CD14-positive monocyte (primary cell): ENCODE data around the gene BCL2A1. TPM values are rescaled to one million over a fixed set of nuclear protein-coding genes. Genes with fewer than 3 reads are reported as not detected.
"Not testable (repeated sequence)": the region's sequence is repeated elsewhere in the genome, so short reads cannot be mapped to it uniquely, and the experiment has no call there.

ENCODE experiments used
- DNase-seq, 3 donors: peaks; one replicate each; pipeline ENCODE4 v3.0.0-alpha.2; 2011 to 2022
- H2AFZ ChIP-seq: 2 replicates; pipeline ENCODE4 v1.6.0; 2012; ENCODE audit warnings: mild to moderate bottlenecking, low read depth, low read length, inconsistent platforms; ENCODE audit not compliant: insufficient read depth, poor library complexity, severe bottlenecking
- H3K27ac ChIP-seq, 2 donors: 1 replicate in 1 of 2; 2 replicates in 1 of 2; pipeline ENCODE4 v1.5.1; 2012 to 2013; ENCODE audit warnings: low read length in 2 of 2, control low read depth in 1 of 2, inconsistent platforms in 1 of 2, low read depth in 1 of 2, mild to moderate bottlenecking in 1 of 2
- H3K27me3 ChIP-seq, 2 donors: one replicate each; pipeline versions ENCODE4 v1.6.0 to v1.6.1; 2011 to 2013; ENCODE audit warnings: low read length in 2 of 2; ENCODE audit not compliant: control insufficient read depth in 2 of 2, insufficient read depth in 2 of 2
- H3K36me3 ChIP-seq, 2 donors: replicated peaks in 1 of 2; 1 replicate in 1 of 2; 2 replicates in 1 of 2; pipeline versions ENCODE4 v1.5.1 to v1.6.1; 2012 to 2013; ENCODE audit warnings: low read length in 2 of 2, control low read depth in 1 of 2, inconsistent platforms in 1 of 2, mild to moderate bottlenecking in 1 of 2; ENCODE audit not compliant: insufficient read depth in 2 of 2, control insufficient read depth in 1 of 2
- H3K4me1 ChIP-seq, 2 donors: 1 replicate in 1 of 2; 2 replicates in 1 of 2; pipeline versions ENCODE4 v1.5.1 to v1.6.1; 2012 to 2013; ENCODE audit warnings: low read length in 2 of 2, control low read depth in 1 of 2, inconsistent platforms in 1 of 2, mild to moderate bottlenecking in 1 of 2, moderate library complexity in 1 of 2; ENCODE audit not compliant: insufficient read depth in 2 of 2, control insufficient read depth in 1 of 2
- H3K4me2 ChIP-seq: replicated peaks from 2 replicates; pipeline ENCODE3; 2012; ENCODE audit warnings: low read length, moderate library complexity, mild to moderate bottlenecking; ENCODE audit not compliant: poor library complexity, severe bottlenecking; ENCODE audit errors: extremely low read depth
- H3K4me3 ChIP-seq, 3 experiments: fragments of 200-600 bp in 1 of 3; sonication (generic) in 1 of 3; replicated peaks in 1 of 3; 1 replicate in 2 of 3; 2 replicates in 1 of 3; pipeline ENCODE4 v1.5.1; 2011 to 2013; ENCODE audit warnings: low read length in 3 of 3, mild to moderate bottlenecking in 3 of 3, control low read depth in 2 of 3, low read depth in 2 of 3, inconsistent platforms in 1 of 3, moderate library complexity in 1 of 3
- H3K79me2 ChIP-seq: 2 replicates; pipeline ENCODE4 v1.6.0; 2012; ENCODE audit warnings: mild to moderate bottlenecking, control low read depth, inconsistent platforms, low read length, moderate library complexity; ENCODE audit not compliant: insufficient read depth
- H3K9ac ChIP-seq: 2 replicates; pipeline ENCODE4 v1.6.0; 2017; ENCODE audit warnings: low read length, mild to moderate bottlenecking; ENCODE audit not compliant: insufficient read depth, poor library complexity, severe bottlenecking
- H3K9me3 ChIP-seq, 2 donors: replicated peaks in 1 of 2; 1 replicate in 1 of 2; 2 replicates in 1 of 2; pipeline versions ENCODE4 v1.5.1 to v1.6.1; 2012 to 2013; ENCODE audit warnings: low read length in 2 of 2, control low read depth in 1 of 2; ENCODE audit not compliant: control insufficient read depth in 1 of 2, insufficient read depth in 1 of 2
- H4K20me1 ChIP-seq: 2 replicates; pipeline ENCODE4 v1.6.0; 2012; ENCODE audit warnings: mild to moderate bottlenecking, low read length, control low read depth, moderate library complexity; ENCODE audit not compliant: insufficient read depth
- H3K27ac Mint-ChIP-seq, 7 donors: one replicate each; pipeline ENCODE4 v1.8.0; 2020; ENCODE audit warnings: mild to moderate bottlenecking in 7 of 7, mixed read lengths in 7 of 7, moderate library complexity in 6 of 7, inconsistent platforms in 2 of 7
- H3K27me3 Mint-ChIP-seq, 3 donors: one replicate each; pipeline ENCODE4 v1.8.0; 2021 to 2022; ENCODE audit warnings: low read depth in 3 of 3, mild to moderate bottlenecking in 3 of 3, mixed read lengths in 3 of 3, moderate library complexity in 3 of 3, inconsistent platforms in 1 of 3
- H3K36me3 Mint-ChIP-seq, 2 donors: one replicate each; pipeline ENCODE4 v1.8.0; 2020; ENCODE audit warnings: mixed read lengths in 2 of 2, inconsistent platforms in 1 of 2, mild to moderate bottlenecking in 1 of 2
- H3K4me1 Mint-ChIP-seq: one replicate; pipeline ENCODE4 v1.8.0; 2020; ENCODE audit warnings: mild to moderate bottlenecking, mixed read lengths
- H3K4me3 Mint-ChIP-seq, 2 donors: one replicate each; pipeline ENCODE4 v1.8.0; 2020; ENCODE audit warnings: mild to moderate bottlenecking in 2 of 2, mixed read lengths in 2 of 2, moderate library complexity in 1 of 2
- H3K9me3 Mint-ChIP-seq, 7 donors: one replicate each; pipeline ENCODE4 v1.8.0; 2020 to 2022; ENCODE audit warnings: mixed read lengths in 7 of 7, mild to moderate bottlenecking in 6 of 7, moderate library complexity in 6 of 7, inconsistent platforms in 2 of 7
- CTCF ChIP-seq: fragments of 200-600 bp; IDR thresholded peaks from one replicate; pipeline ENCODE4 v1.8.0; 2022; ENCODE audit warnings: antibody characterized with exemption, mild to moderate bottlenecking
- WGBS: methylation state at CpG from one replicate; pipeline ENCODE4 v1.1.5; 2013; ENCODE audit warnings: missing lambda C conversion rate; ENCODE audit not compliant: insufficient coverage; 5-methylcytosine and 5-hydroxymethylcytosine counted together
- intact Hi-C, 2 donors: fragments of 100-400 bp; cut with micrococcal nuclease; formaldehyde crosslinking; loops; one replicate each; pipeline versions ENCODE4 v1.15.0 to v1.15.1; 2023
- polyA plus RNA-seq, 3 donors: library from polyadenylated mRNA; depleted of rRNA in 1 of 3; unstranded in 2 of 3; stranded (reverse) in 1 of 3; fragments of 300-500 nt in 2 of 3; fragments of >200 nt in 1 of 3; fragmentation: Illumina TruSeq in 2 of 3; gene quantifications; 1 replicate in 2 of 3; 2 replicates in 1 of 3; pipeline ENCODE4 v1.2.3, GENCODE V29; 2012 to 2021

The BCL2A1 gene
- polyA plus RNA-seq, 3 donors = 277 to 465 (median 350) TPM

- H3K27ac ChIP-seq = no peak overlapping the region
- Mint-ChIP-seq H3K27ac (peak overlapping the region in 2 of 7 donors; percentile 8 to 42), H3K4me1 (peaks cover 4% of the 10 kb centered on the region), H3K36me3 (no peaks in the 10 kb centered on the region), H3K27me3 (peaks cover 0 to 3% (median 3%) of the 10 kb centered on the region in 3 donors), H3K4me3 (no peak overlapping the region), H3K9me3 (peaks cover 3 to 9% (median 4%) of the 10 kb centered on the region in 7 donors)
- no peaks in the 10 kb centered on the region for H3K36me3 ChIP-seq
- H2AFZ ChIP-seq = no peak overlapping the region
- no peak for TF ChIP-seq CTCF
- no peaks in the 10 kb centered on the region for H4K20me1 ChIP-seq
- no peaks in the 10 kb centered on the region for H3K79me2 ChIP-seq
- no peak overlapping the region for H3K4me3 ChIP-seq
- H3K9ac ChIP-seq = no peak overlapping the region
- no peaks in the 10 kb centered on the region for H3K9me3 ChIP-seq
- H3K4me1 ChIP-seq = no peaks in the 10 kb centered on the region
- H3K27me3 ChIP-seq = no peaks in the 10 kb centered on the region
- DNase-seq = no peak
- no peak overlapping the region for H3K4me2 ChIP-seq
- intact Hi-C loops = no loop called here
- WGBS = 100% methylated on average over 6 of the region's 8 CpGs
Observed at GRCh38 chr15:80019168-80019745, 48.3 kb upstream of the BCL2A1 start.

GRCh38 chr15:80017139-80017538 lies 46.1 kb upstream of the BCL2A1 start:
- WGBS = 94% methylated on average over 7 of the region's 8 CpGs
- DNase-seq, H3K79me2 ChIP-seq, H3K27me3 ChIP-seq, intact Hi-C loops, H2AFZ ChIP-seq, H3K4me3 ChIP-seq, H3K4me1 Mint-ChIP-seq, H3K9me3 Mint-ChIP-seq, H3K9ac ChIP-seq, H3K36me3 Mint-ChIP-seq, H3K27ac Mint-ChIP-seq, H3K27ac ChIP-seq, H4K20me1 ChIP-seq, H3K4me2 ChIP-seq, H3K27me3 Mint-ChIP-seq, H3K36me3 ChIP-seq, H3K9me3 ChIP-seq, H3K4me3 Mint-ChIP-seq, H3K4me1 ChIP-seq: not testable (repeated sequence)

GRCh38 chr15:80016506-80016905 lies 45.5 kb upstream of the BCL2A1 start:
- H3K4me1 ChIP-seq, H3K27ac ChIP-seq, H3K4me2 ChIP-seq, DNase-seq, H3K36me3 Mint-ChIP-seq, H2AFZ ChIP-seq, H3K9me3 Mint-ChIP-seq, H3K4me3 ChIP-seq, H3K79me2 ChIP-seq, H3K36me3 ChIP-seq, H3K9ac ChIP-seq, H3K9me3 ChIP-seq, H3K27me3 ChIP-seq, H3K27ac Mint-ChIP-seq, H3K4me3 Mint-ChIP-seq, H3K4me1 Mint-ChIP-seq, H4K20me1 ChIP-seq, intact Hi-C loops, H3K27me3 Mint-ChIP-seq: not testable (repeated sequence)
- 96% methylated on average over 18 of the region's 27 CpGs for WGBS
